ENCODE results near the gene ADCY4.

Gene ADCY4

GRCh38 chr14:24334431-24335291 is at the start of gene ADCY4:
Gene ADCY4, minus strand, starts transcription at chr14:24335071. Its CDS starts 419 bp downstream, at chr14:24334652.
- no peak within 1 kb of the TSS for H3K4me3 ChIP-seq (ENCODE audit: low read depth, low read length)
- DNase-seq (ENCODE audit: low read depth): no peak

GRCh38 chr14:24384169-24384568 is 49.3 kb upstream of the ADCY4 start:
- DNase-seq (ENCODE audit: low read depth): no peak
- H3K4me3 ChIP-seq (ENCODE audit: low read depth, low read length): no peak overlapping the region
- TF ChIP-seq MAX (IDR thresholded peaks at IDR 0.05; ENCODE audit: low read depth, low read length) (no peak), MYC (IDR thresholded peaks at IDR 0.05; ENCODE audit: low read depth, low read length) (no peak), CTCF (IDR thresholded peaks at IDR 0.05; ENCODE audit: low read depth, low read length) (no peak), POLR2A (IDR thresholded peaks at IDR 0.05; ENCODE audit: extremely low read depth, insufficient read length) (no peak)

More at GRCh38 chr14:24334431-24335291, at the start of gene ADCY4:
- no peak for TF ChIP-seq MYC (IDR thresholded peaks at IDR 0.05; ENCODE audit: low read depth, low read length)
- no peak for TF ChIP-seq MAX (IDR thresholded peaks at IDR 0.05; ENCODE audit: low read depth, low read length)
- no peak for TF ChIP-seq CTCF (IDR thresholded peaks at IDR 0.05; ENCODE audit: low read depth, low read length)
- no peak for TF ChIP-seq POLR2A (IDR thresholded peaks at IDR 0.05; ENCODE audit: extremely low read depth, insufficient read length)

GRCh38 chr14:24382064-24382371 is 47.1 kb upstream of the ADCY4 start:
- TF ChIP-seq POLR2A (IDR thresholded peaks at IDR 0.05; ENCODE audit: extremely low read depth, insufficient read length) (no peak), MAX (IDR thresholded peaks at IDR 0.05; ENCODE audit: low read depth, low read length) (no peak), MYC (IDR thresholded peaks at IDR 0.05; ENCODE audit: low read depth, low read length) (no peak), CTCF (IDR thresholded peaks at IDR 0.05; ENCODE audit: low read depth, low read length) (no peak)
- H3K4me3 ChIP-seq (ENCODE audit: low read depth, low read length): no peak overlapping the region
- no peak for DNase-seq (ENCODE audit: low read depth)

- H3K4me3 ChIP-seq (ENCODE audit: low read depth, low read length): no peak overlapping the region
- TF ChIP-seq MAX (IDR thresholded peaks at IDR 0.05; ENCODE audit: low read depth, low read length): no peak
- TF ChIP-seq POLR2A (IDR thresholded peaks at IDR 0.05; ENCODE audit: extremely low read depth, insufficient read length): no peak
- no peak for TF ChIP-seq MYC (IDR thresholded peaks at IDR 0.05; ENCODE audit: low read depth, low read length)
- no peak for TF ChIP-seq CTCF (IDR thresholded peaks at IDR 0.05; ENCODE audit: low read depth, low read length)
- DNase-seq (ENCODE audit: low read depth): no peak
Measured at GRCh38 chr14:24381363-24382063, 46.6 kb upstream of the ADCY4 start.

GRCh38 chr14:24379907-24380730 is 45.2 kb upstream of the ADCY4 start:
- no peak for TF ChIP-seq MYC (IDR thresholded peaks at IDR 0.05; ENCODE audit: low read depth, low read length)
- no peak for TF ChIP-seq POLR2A (IDR thresholded peaks at IDR 0.05; ENCODE audit: extremely low read depth, insufficient read length)
- TF ChIP-seq MAX (IDR thresholded peaks at IDR 0.05; ENCODE audit: low read depth, low read length): no peak
- no peak for TF ChIP-seq CTCF (IDR thresholded peaks at IDR 0.05; ENCODE audit: low read depth, low read length)
- DNase-seq (ENCODE audit: low read depth): no peak
- H3K4me3 ChIP-seq (ENCODE audit: low read depth, low read length): no peak overlapping the region
